Measurements from ENCODE around the gene LRCH3.
A peak's percentile ranks its signal among the peaks of the same experiment; 100 is the strongest.
"Not testable (repeated sequence)": the region's sequence is repeated elsewhere in the genome, so short reads cannot be mapped to it uniquely, and the experiment has no call there.

Gene LRCH3

GRCh38 chr3:197892162-197892561 lies 101.1 kb downstream of the LRCH3 start:
- Histone ChIP-seq H3K9me3 (ENCODE audit: control insufficient read depth, insufficient read depth, low read length) (no peaks in the 10 kb centered on the region), H3K36me3 (ENCODE audit: control insufficient read depth, insufficient read depth, low read length) (no peaks in the 10 kb centered on the region), H3K9ac (ENCODE audit: low read depth, low read length) (no peak overlapping the region), H3K4me1 (ENCODE audit: control insufficient read depth, insufficient read depth, low read length) (no peaks in the 10 kb centered on the region), H3K27me3 (ENCODE audit: control insufficient read depth, insufficient read depth, low read length) (no peaks in the 10 kb centered on the region), H3K4me3 (ENCODE audit: low read depth, low read length) (no peak overlapping the region)

DNA sequence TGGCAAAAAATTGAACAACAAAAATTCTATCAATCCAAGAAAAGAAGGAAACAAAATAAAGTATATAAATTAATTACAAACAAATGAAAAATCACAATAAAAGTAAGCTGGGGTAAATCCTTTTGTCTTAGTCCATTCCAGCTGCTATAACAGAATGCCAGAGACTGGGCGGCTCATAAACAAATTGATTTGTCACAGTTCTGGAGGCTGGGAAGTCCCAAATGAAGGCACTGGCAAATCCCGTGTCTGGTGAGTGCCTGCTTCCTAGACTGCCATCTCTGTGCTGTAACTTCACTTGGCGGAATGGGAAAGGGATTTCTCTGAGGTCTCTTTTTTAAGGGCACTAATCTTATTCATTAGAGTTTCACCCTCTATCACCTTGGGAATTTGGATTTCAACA lies 105.4 kb downstream of the LRCH3 start:
- H3K27me3 ChIP-seq (ENCODE audit: control insufficient read depth, insufficient read depth, low read length), result no peaks in the 10 kb centered on the region
- H3K36me3 ChIP-seq (ENCODE audit: control insufficient read depth, insufficient read depth, low read length), result no peaks in the 10 kb centered on the region
- peaks cover 2% of the 10 kb centered on the region for H3K4me1 ChIP-seq (ENCODE audit: control insufficient read depth, insufficient read depth, low read length)
- H3K9ac ChIP-seq (ENCODE audit: low read depth, low read length), result no peak overlapping the region
- H3K4me3 ChIP-seq (ENCODE audit: low read depth, low read length), result no peak overlapping the region
- no peaks in the 10 kb centered on the region for H3K9me3 ChIP-seq (ENCODE audit: control insufficient read depth, insufficient read depth, low read length)

GRCh38 chr3:197899833-197900478 lies 108.9 kb downstream of the LRCH3 start:
- H3K9me3 ChIP-seq (ENCODE audit: control insufficient read depth, insufficient read depth, low read length), result no peaks in the 10 kb centered on the region

DNA sequence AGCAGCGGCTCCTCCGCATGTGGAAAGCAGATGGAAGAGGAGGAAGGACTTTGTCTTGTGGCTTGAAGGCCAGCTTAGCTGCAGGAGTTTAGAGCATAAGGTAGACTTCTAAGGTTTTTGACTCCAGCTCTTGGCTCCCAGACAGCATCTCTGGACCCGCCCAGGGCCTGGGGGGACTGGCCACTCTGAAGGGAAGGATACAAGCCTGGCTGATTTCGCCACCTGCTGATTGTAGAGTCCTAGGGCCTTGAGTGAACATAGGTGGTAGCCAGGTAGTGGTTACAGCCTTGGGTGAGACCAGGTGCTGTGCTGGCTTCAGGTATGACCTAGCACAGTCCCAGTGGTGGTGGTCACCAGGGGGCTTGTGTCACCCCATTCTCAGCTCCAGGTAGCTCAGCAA lies 110.6 kb downstream of the LRCH3 start:
- no peaks in the 10 kb centered on the region for H3K27me3 ChIP-seq (ENCODE audit: control insufficient read depth, insufficient read depth, low read length)
- no peak overlapping the region for H3K4me3 ChIP-seq (ENCODE audit: low read depth, low read length)
- no peak overlapping the region for H3K9ac ChIP-seq (ENCODE audit: low read depth, low read length)
- no peaks in the 10 kb centered on the region for H3K9me3 ChIP-seq (ENCODE audit: control insufficient read depth, insufficient read depth, low read length)
- H3K36me3 ChIP-seq (ENCODE audit: control insufficient read depth, insufficient read depth, low read length), result no peaks in the 10 kb centered on the region
- H3K4me1 ChIP-seq (ENCODE audit: control insufficient read depth, insufficient read depth, low read length), result peaks cover 2% of the 10 kb centered on the region

More at GRCh38 chr3:197899833-197900478, 108.9 kb downstream of the LRCH3 start:
- no peaks in the 10 kb centered on the region for H3K36me3 ChIP-seq (ENCODE audit: control insufficient read depth, insufficient read depth, low read length)
- H3K4me1 ChIP-seq (ENCODE audit: control insufficient read depth, insufficient read depth, low read length), result peaks cover 2% of the 10 kb centered on the region
- peak overlapping the region; percentile 5 for H3K4me3 ChIP-seq (ENCODE audit: low read depth, low read length)
- no peak overlapping the region for H3K9ac ChIP-seq (ENCODE audit: low read depth, low read length)
- H3K27me3 ChIP-seq (ENCODE audit: control insufficient read depth, insufficient read depth, low read length), result no peaks in the 10 kb centered on the region

GRCh38 chr3:197906023-197906849 lies 115.2 kb downstream of the LRCH3 start:
- Histone ChIP-seq H3K9ac (ENCODE audit: low read depth, low read length) (no peak overlapping the region), H3K36me3 (ENCODE audit: control insufficient read depth, insufficient read depth, low read length) (no peaks in the 10 kb centered on the region), H3K4me1 (ENCODE audit: control insufficient read depth, insufficient read depth, low read length) (no peaks in the 10 kb centered on the region)

DNA sequence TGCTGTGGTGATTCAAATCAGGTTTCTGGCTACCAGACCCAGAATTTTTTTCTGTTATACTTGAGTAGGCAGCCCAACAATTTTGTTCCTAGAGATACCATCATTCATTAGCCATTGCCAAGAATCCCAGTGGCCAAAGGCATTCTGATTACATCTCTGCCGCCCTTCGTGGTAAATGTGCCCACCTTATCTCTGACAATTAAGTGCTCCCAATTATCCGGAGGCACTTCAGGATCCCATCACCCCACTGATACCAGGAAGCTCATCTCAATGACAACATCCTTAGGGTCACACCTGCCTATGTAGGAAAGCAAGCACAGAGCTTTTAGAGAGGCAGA lies 115.8 kb downstream of the LRCH3 start:
- Histone ChIP-seq H3K4me3 (ENCODE audit: low read depth, low read length) (no peak overlapping the region), H3K27me3 (ENCODE audit: control insufficient read depth, insufficient read depth, low read length) (no peaks in the 10 kb centered on the region), H3K9me3 (ENCODE audit: control insufficient read depth, insufficient read depth, low read length) (no peaks in the 10 kb centered on the region), H3K36me3 (ENCODE audit: control insufficient read depth, insufficient read depth, low read length) (no peaks in the 10 kb centered on the region), H3K4me1 (ENCODE audit: control insufficient read depth, insufficient read depth, low read length) (no peaks in the 10 kb centered on the region), H3K9ac (ENCODE audit: low read depth, low read length) (no peak overlapping the region)

More at GRCh38 chr3:197906023-197906849, 115.2 kb downstream of the LRCH3 start:
- Histone ChIP-seq H3K9me3 (ENCODE audit: control insufficient read depth, insufficient read depth, low read length) (no peaks in the 10 kb centered on the region), H3K27me3 (ENCODE audit: control insufficient read depth, insufficient read depth, low read length) (no peaks in the 10 kb centered on the region), H3K4me3 (ENCODE audit: low read depth, low read length) (no peak overlapping the region)

DNA sequence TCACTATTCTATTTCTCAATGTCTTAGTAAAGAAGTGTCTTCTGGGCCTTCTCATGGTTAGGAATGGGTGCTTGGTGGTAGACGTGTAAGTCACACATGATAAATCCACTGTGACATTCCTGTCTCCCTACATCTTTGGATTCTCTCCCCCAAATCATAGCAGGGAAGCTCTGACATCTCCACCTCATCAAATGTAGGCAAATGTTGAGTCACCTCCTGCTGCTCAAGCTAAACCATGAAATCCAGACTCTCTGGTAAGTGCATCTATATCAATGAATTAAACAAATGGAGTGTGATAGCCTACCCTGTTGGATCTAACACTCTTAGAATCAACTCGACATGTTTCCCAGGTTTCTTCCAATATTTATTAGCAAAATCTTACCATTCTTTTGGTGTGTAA lies 116.1 kb downstream of the LRCH3 start:
- no peaks in the 10 kb centered on the region for H3K27me3 ChIP-seq (ENCODE audit: control insufficient read depth, insufficient read depth, low read length)

GRCh38 chr3:197908550-197908949 lies 117.5 kb downstream of the LRCH3 start:
- H3K4me1 ChIP-seq (ENCODE audit: control insufficient read depth, insufficient read depth, low read length); H3K36me3 ChIP-seq (ENCODE audit: control insufficient read depth, insufficient read depth, low read length); H3K9me3 ChIP-seq (ENCODE audit: control insufficient read depth, insufficient read depth, low read length); H3K27me3 ChIP-seq (ENCODE audit: control insufficient read depth, insufficient read depth, low read length); H3K4me3 ChIP-seq (ENCODE audit: low read depth, low read length); H3K9ac ChIP-seq (ENCODE audit: low read depth, low read length): not testable (repeated sequence)

More for the DNA sequence above, 116.1 kb downstream of the LRCH3 start:
- H3K4me1 ChIP-seq (ENCODE audit: control insufficient read depth, insufficient read depth, low read length), result no peaks in the 10 kb centered on the region
- no peaks in the 10 kb centered on the region for H3K36me3 ChIP-seq (ENCODE audit: control insufficient read depth, insufficient read depth, low read length)
- no peak overlapping the region for H3K9ac ChIP-seq (ENCODE audit: low read depth, low read length)
- H3K4me3 ChIP-seq (ENCODE audit: low read depth, low read length), result no peak overlapping the region
- no peaks in the 10 kb centered on the region for H3K9me3 ChIP-seq (ENCODE audit: control insufficient read depth, insufficient read depth, low read length)

DNA sequence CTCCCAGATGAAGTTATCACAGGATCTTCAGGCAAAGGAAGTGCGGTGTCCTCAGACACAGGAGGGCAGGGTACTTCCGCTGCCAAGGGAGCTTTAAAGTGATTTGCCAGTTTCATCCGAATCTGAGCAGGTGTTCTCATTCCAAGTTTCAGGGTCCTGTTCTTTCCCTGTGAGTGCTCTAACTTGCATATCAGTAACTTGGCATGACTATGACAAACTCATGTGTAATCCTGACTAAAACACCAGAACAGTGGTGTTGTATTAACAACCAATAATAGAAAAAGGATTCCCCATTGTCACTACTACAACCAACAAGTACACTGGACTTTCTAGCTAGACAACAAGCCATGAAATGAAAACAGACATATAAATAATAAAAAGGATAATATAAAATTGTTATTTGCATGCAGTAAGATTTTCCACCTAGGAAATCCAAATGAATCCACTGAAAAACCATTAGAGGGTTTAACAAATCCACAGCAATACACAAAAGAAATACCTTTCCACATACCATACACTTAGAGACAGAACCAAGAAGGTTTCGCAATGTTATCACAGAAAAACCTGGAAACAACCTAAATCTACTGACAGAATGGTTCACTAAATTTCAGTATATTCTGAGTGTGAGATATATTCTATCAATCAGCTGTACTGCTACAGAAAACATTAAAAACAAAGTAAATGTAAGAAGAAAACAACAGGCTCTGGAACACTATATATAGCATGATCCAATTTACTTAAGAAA lies 118.1 kb downstream of the LRCH3 start:
- H3K4me3 ChIP-seq (ENCODE audit: low read depth, low read length), result no peak overlapping the region
- H3K9me3 ChIP-seq (ENCODE audit: control insufficient read depth, insufficient read depth, low read length), result no peaks in the 10 kb centered on the region
- no peaks in the 10 kb centered on the region for H3K36me3 ChIP-seq (ENCODE audit: control insufficient read depth, insufficient read depth, low read length)
- H3K27me3 ChIP-seq (ENCODE audit: control insufficient read depth, insufficient read depth, low read length), result no peaks in the 10 kb centered on the region
- no peak overlapping the region for H3K9ac ChIP-seq (ENCODE audit: low read depth, low read length)
- H3K4me1 ChIP-seq (ENCODE audit: control insufficient read depth, insufficient read depth, low read length), result no peaks in the 10 kb centered on the region

GRCh38 chr3:197912741-197913476 lies 121.9 kb downstream of the LRCH3 start:
- no peak overlapping the region for H3K9ac ChIP-seq (ENCODE audit: low read depth, low read length)

DNA sequence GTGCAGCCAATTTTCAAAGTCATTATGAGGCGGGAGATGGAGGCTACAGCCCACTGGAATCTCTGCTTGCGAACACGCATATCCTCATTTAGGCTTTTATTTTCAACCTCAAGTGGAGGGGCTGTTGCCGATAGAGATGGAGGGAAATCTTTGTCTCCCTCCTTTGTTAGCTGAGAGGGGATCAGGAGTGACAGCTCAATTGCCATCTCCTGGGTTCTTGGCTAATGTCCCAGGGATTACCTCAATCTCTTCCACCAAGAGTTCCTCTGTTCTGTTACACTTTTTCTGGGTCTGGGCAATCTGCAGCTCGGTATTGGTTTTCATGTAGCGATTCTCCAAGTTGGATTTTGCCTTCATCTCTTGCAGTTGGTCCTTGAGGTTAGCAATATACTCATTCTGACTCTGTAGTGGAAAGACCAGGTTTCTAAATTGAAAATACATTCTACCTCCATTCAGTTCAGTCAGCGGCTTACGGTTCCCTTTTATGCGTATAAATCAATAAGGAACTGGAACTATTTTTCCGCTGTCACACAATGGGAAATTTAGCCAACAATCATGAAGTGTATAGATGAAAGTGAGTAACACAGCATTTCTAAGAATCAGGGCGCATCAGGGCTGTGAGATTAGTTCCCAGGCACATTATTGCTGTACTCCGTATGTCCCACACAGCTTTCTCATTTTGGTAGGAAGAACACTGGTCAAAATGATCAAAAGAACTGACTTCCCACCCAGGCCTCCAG lies 122.8 kb downstream of the LRCH3 start:
- Histone ChIP-seq H3K9ac (ENCODE audit: low read depth, low read length) (no peak overlapping the region), H3K27me3 (ENCODE audit: control insufficient read depth, insufficient read depth, low read length) (no peaks in the 10 kb centered on the region), H3K4me1 (ENCODE audit: control insufficient read depth, insufficient read depth, low read length) (no peaks in the 10 kb centered on the region), H3K36me3 (ENCODE audit: control insufficient read depth, insufficient read depth, low read length) (no peaks in the 10 kb centered on the region), H3K4me3 (ENCODE audit: low read depth, low read length) (no peak overlapping the region), H3K9me3 (ENCODE audit: control insufficient read depth, insufficient read depth, low read length) (no peaks in the 10 kb centered on the region)

More at GRCh38 chr3:197912741-197913476, 121.9 kb downstream of the LRCH3 start:
- H3K4me1 ChIP-seq (ENCODE audit: control insufficient read depth, insufficient read depth, low read length), result no peaks in the 10 kb centered on the region
- no peaks in the 10 kb centered on the region for H3K9me3 ChIP-seq (ENCODE audit: control insufficient read depth, insufficient read depth, low read length)
- H3K27me3 ChIP-seq (ENCODE audit: control insufficient read depth, insufficient read depth, low read length), result no peaks in the 10 kb centered on the region
- H3K4me3 ChIP-seq (ENCODE audit: low read depth, low read length), result no peak overlapping the region
- no peaks in the 10 kb centered on the region for H3K36me3 ChIP-seq (ENCODE audit: control insufficient read depth, insufficient read depth, low read length)

Data from iPS-15b (cell line).